HG03439 (cell line): ENCODE results near the gene SLMAP.

Experiments
- ATAC-seq: cut with Tn5 transposase; IDR thresholded peaks from one replicate; pipeline ENCODE4 v1.9.1; 2021; ENCODE audit warnings: mild to moderate bottlenecking, moderate library complexity; ENCODE audit not compliant: unreplicated experiment

SLMAP gene

DNA sequence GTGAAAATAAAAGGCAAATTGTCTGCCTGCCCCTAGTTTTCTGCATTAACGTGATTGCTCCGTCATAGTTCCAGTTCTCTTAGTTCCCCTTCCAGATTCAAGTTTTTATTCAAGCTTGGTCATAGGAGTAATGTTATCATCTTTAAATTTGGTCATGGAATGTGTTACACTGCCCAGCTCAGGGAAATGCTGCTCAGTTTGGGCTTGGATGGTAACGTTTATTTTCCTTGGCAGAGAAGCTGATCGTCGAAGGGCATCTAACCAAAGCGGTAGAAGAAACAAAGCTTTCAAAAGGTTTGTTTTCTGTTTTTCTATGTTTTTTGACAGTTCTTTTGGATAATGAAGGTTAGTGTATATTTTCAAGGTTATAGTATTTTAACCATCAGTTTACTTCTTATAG, 133.7 kb downstream of the SLMAP start:
- no peak for ATAC-seq

DNA sequence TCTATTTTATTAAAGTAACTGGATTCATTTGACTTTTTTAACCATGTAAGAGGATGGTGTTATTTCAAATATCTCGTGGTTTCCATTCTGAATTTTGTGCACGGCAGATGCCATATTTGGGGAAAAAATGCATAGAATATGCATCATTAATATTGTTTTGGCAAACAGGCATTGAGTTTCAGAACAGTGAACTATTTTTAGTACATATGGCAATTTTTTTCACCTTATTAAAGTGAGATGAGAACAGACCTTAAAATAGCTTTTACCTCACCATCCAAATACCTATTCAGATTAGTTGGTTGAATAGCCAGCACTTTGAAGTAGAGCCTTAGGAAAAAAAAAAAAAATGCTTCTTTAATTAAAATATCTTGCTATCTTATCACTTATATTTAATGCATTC, 134.8 kb downstream of the SLMAP start:
- ATAC-seq: no peak

DNA sequence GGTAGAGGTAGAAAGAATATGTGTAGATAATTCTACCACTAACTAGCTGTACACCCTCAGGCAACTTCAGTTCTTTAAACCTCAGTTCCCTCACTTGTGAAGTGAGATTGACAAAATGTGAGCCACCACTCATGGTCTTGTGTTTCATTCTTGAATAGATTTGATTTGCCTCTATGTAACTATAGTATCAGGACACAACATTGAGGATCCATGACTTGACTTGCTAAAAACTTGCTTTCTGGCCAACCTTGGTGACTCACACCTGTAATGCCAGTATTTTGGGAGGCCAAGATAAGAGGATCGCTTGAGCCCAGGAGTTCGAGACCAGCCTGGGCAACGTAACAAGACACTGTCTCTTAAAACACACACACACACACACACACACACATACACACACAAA, 136.3 kb downstream of the SLMAP start:
- no peak for ATAC-seq

DNA sequence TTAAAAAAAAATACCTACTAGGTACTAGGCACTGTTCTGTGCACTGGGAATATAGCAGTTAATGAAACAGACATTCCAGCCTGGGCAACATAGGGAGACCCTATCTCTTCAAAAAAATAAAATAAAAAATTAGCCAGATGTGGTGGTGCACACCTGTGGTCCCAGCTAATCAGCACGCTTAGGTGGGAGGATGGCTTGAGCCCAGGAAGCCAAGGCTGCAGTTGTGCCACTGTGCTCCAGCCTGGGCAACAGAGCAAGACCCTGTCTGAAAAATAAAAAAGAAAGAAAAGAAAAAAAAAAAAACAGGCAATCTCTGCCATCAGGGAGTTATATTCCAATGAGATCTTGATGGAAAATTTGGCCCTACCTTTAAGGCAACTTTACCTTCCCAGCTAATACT, 137.0 kb downstream of the SLMAP start:
- ATAC-seq: no peak

DNA sequence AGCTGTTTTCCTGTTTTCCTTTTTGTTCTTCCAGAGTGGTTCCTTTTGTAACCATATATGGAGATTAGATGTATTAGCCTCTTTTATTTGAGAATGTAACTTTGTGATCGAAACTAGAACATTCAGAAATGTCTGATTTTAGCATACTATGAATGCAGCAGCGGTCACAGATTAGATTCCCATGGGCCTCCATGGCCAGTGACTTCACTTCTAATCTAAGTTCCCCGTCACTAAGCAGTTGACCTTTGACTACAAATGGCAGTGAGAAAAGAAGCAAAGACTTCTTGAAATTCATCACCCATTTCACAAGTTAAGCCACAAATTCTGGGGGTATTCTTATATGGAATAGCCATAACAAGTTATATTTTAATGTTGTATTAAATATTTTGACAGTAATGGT, 137.6 kb downstream of the SLMAP start:
- ATAC-seq: no peak

DNA sequence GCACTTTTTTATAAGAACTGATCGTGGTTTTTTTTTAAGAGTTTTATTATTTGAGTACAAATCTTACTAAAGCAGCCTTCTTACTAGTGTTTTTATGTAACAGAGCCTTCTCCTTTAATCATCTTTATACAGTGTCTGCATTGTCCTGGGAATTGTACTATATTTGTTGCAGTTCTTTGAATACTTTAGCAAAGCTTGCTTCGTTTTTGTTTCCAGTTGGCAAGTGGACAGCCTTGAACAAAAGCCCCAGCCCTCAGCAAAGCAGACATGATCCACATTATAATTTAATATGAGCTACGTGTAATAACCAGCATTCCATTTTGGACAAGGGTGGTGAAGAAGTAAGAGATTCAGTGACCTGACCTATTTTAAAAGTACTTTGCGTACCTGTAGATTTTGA, 139.9 kb downstream of the SLMAP start:
- ATAC-seq: no peak

DNA sequence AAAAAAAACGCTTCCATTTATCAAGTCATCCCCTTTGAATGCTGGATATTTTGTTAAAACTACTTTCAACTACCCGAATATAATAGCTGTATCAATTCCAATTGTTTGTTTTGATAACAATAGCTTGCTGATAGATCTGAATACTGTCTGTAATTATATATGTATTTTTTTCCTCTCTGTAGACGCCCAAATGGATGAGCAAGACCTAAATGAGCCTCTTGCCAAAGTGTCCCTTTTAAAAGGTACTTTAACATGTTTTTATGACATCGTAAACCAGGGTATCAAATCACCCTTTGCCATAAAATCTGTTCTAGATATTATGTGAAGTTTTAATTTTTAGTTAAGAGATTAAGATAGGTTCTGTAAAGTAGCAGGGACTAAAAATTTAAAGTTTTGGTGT, 140.6 kb downstream of the SLMAP start:
- ATAC-seq: no peak

DNA sequence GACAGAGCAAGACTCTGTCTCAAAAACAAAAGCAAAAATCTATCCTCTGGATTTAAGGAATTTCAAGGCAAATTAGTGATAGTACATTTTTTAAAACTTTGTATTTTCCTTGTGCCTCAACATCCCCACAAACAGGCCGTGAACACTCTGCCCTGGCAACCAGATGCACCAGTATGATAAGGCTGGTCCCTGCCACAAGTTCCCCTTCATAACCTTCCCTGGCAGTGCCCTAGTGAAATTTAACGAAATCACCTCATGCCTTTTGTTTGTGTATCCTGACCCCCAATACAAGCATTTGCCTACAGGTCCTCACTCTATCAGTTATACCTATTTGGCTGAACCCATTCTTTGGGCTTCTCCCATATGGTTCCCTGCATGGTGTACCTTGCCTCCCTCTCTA, 144.7 kb downstream of the SLMAP start:
- ATAC-seq: no peak

DNA sequence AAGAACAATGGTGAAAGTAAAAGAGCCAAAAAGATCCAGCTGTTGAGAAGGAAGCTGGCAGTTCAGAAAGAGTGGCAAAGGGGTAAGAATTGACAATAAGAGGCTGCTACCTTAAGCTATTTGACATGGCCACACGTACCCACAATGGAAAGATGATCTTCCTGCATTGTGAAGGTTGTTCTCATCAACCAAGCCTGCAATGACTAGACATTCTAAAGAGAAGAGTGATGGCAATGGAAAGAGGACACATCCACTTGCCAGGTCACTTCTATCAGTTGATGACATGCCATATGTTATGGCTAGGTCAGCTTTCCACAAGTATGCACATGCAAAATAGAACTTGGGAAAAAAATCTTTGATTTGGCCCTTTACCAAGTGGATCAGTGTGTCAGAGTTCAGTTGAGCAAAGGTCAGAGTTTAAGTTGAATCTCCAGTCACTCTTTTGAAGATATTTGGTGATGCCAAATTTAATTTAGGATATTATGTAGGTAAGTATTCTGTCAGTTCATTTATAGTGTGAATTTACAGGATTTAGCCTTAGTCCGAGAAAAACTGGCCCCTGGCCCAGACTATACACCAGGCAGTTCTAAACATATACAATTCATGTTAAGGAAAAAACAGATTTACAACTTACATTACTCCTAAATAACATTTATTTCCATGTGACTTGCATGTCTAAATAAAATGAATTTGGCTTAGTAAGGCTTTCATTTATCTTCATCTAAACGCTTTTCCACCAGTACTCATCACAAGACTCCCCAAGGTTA, 147.2 kb downstream of the SLMAP start:
- ATAC-seq: no peak

DNA sequence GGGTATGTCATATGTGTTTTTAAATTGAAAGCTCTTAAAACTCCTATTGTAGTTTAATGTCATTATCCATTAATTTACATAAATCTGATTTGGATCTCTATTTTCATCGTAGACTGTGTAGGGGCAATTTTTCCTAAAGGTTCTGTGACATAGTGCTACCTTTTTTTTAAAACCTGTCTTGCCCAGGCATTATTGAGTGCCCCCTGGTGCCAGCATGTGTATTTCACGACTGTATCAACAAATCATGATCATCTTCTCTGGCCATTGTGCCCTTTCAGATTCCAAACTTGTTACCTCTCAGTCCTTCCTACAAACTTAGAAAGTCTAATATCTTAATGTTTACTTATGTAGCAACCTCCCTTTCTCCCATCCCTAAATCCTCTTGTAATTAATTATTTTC, 154.9 kb downstream of the SLMAP start:
- ATAC-seq: no peak

DNA sequence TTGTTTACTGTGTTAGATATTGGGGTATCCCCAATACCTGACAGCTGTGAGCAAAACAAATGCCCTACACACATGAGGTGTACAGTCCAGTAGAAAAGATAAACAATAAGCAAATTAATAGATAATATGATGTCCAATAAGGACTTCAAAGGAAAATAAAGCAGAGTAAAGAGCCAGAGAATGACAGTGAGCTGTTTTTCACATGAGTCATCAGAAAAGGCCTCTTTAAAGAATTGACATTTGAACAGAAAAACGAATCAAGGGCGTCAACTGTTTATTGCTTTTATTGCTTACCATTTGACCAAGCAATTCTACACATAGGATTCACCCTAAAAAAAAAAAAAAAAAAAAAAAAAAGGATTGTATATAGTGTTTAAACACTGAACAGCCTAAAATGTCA, 155.5 kb downstream of the SLMAP start:
- ATAC-seq: no peak

DNA sequence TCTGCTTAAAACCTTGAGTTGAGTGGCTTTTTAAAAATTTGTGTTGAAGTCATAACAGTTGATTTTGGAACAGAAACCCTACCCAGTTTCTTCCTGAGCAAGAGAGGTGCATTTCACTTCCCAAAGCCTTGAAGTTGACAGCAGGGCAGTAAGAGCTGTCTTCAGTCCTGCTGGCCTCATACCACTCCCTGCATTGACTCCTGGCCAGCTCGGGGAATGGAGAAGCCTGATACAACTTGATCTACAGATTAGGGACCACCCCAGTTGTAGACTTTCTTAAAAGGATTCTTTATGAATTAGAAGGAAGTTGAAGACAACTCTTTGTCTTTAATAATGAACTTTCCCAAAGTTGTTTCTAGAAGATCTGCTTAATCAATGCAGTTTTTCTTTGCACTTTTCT, 161.5 kb downstream of the SLMAP start:
- no peak for ATAC-seq

DNA sequence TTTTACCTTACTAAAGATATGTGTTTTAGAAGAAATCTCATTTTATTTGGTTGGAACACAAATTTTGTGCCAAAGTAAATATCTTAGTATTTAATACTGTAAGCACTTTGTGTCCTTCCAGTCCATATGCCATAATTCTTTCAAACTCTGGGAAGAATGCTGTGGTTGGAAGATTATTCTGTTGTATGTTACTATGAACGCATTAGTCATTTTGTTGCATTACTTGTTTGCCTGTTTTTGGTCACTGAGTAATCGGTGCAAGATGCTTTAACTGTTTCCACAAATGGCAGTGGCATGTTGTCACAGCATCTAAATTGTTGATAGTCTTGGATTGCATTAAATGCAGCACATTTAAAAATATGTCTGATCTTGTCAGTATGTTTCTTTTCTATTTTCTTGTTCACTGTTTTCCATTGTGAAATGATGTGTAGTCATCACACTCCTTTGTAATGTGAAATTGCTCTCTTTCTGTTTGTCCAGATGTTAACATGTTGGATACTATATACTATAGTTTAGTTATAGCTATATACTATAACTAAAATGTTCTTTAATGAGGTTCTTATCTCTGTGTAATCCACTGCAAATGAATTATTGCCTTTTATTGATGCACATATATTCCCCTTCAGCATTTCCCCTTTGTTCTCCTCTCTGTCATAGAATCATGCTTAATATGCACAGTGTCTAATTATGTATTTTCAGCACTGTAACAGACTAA, 162.2 kb downstream of the SLMAP start:
- ATAC-seq: no peak

DNA sequence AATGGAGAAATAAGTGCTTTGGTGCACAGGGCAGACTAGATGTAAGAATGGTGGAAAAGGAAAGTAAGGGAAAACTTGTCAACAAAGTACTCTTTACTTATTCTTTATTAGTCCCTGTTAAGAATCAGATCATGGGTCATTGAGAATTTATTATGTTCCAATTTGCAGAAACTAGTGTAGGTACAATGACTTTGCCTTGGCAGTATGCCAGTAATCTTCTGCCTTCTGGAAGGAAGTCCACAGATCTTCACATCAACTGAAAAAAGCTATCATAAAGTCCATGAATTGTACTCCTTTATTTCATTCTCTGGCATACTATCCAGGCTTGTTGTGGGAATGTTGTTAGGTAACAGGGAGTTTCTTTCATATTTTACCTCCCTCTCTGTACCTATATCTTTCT, 163.9 kb downstream of the SLMAP start:
- no peak for ATAC-seq

DNA sequence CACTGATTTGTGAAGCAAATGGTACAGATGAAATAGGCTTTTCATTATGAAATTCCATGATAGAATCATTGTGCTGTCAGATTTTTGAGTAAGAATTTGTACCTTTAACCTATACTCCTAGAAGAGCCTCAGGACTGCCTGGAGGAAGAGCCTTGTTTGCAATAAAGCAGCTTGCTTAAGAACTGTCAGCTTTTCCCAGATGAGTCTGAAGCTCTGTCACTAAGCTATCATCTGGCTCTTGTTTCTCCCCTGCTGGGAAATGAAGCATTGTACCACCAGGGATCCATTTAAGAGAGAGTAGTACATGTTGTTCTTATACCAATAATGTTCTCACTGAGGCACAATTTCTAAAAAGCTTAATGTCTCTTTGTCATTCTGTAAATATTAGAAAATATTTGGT, 167.0 kb downstream of the SLMAP start:
- no peak for ATAC-seq

DNA sequence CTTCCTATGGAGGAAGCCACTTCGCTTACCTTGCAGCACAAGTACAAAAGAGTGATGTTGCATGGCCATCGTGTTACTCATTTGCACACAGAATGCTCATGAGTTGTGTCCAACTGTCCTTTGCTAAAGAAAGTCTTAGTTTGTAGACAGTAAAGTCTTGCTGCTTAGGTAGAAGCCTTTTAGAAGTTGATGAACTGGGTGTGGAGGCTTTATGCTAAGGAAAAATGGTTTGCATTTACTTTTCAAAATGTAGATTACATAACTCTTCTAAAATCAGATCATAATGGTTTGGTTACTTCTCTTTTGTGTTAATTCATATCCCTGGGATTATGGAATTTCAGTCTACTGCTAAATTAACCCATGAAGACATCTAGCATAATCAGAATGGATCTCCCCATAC, 167.6 kb downstream of the SLMAP start:
- ATAC-seq: no peak

DNA sequence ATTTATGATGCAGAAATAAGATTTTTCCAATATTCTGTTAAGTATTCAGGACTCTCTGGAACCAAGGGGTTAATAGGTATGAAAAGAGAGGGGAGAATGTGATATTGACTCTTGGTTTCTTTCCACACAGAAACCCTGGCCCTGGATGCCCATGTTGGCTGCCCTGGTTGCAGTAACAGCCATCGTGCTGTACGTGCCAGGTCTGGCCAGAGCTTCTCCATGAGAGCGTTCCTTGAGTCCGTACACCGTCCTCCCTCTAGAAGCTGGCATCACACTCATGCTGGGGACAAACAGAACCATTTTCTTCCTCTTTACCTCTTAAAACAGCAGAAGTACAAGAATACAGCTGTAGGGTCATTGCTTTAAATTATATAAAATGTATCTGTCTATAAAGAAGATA, 171.1 kb downstream of the SLMAP start:
- ATAC-seq: no peak

DNA sequence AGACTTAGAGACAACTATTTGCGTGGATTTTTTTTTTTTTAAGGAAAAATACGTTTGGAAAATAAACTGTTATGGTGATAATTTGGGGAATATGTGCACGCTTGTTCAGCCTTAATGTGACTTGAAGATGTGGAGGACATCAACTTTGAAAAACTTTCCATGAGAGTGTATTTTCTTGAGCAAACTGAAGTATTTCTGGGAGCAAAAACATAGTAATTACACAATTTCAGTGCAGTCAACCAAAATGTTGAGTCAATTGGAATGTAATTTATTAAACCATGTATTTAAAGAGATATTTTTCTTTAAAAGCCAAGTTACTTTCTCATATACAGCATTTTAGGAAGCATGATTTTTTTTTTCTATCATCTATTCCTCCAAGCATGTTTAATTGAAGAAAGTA, 171.8 kb downstream of the SLMAP start:
- ATAC-seq: no peak

DNA sequence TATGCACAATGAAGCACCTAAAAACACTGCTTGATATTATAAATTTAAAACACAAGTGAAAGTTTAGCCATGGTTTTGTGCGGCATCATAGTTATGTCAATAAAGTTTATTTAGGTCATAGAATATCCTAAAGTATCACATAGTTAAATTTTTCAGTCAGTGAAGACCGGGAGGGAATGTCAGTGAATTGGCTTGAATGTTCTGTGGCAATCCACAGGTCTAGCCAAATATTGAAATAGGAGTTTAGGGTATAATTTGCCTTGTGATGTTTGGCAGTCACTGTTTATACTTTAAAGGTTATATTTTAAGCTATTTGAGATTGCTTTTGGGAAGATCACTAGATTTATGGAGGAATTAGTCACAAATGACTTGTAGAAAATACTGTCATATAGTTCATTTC, 172.4 kb downstream of the SLMAP start:
- no peak for ATAC-seq

DNA sequence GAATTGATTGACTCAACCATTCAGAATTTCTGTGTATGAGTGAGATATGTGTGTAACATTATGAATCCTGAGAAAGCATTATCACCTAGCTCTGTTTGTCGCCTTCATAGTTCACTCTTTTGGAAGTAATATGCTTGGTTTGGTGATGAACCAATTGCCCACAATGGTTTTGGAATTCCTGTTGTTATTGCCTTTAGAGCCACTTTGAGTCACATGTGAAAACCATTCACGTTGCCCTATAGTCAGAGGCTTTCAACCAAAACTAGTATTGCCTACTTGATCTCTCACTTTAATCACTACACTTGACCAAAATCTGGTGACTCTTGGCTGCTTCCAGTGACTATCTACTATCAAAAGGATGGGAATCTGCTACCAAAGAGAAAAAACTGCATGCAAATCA, 173.9 kb downstream of the SLMAP start:
- ATAC-seq: no peak

DNA sequence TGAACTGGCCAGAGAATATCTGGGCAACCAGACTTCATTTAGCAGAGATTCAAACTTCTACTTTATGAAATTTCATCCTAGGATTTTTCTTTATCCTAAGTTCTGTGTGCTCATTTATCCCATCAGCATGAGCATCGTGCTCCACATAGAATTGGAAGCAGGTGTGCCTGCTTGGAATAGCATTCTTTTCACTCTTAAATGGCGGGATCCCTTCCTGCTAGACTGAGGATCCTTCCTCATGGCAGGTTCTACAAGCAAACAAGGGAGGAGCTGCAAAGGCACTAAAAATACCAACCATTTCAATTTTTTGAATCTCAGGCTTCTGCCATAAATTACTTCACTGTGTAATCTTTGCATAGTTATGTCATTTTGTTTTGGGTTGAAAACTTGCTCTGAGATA, 177.5 kb downstream of the SLMAP start:
- ATAC-seq: no peak

DNA sequence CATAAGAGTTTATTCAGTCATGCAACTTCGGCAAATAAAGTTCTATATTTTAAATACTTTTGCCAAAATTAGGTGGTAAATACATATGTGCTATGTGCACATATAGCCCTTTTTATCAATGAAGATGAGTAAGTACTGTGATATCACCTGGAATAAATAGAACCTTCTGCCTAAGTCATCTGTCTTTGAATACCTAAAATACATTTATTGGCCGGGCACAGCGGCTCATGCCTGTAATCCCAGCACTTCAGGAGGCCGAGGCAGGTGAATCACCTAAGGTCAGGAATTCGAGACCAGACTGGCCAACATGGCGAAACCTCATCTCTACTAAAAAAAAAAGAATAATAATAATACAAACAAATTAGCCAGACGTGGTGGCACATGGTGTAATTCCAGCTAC, 178.3 kb downstream of the SLMAP start:
- ATAC-seq: no peak

DNA sequence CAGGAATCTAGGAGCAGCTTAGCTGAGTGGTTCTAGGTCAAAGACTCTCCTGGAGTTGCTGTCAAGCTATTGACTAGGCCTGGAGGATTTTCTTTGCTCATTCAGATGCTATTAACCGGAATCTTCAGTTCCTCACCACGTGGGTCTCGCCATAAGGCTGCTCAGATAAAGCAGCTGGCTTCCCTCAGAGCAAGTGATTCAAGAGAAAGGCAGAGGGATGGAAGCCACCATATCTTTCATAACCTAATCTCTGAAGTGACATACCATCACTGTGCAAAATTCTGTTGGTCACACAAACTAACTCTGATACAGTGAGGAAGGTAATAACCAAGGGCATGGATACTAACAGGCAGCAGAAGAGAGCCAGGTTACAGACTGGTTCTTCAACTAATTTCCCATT, 179.4 kb downstream of the SLMAP start:
- no peak for ATAC-seq
